H9 (cell line): ENCODE measurements around the gene DDI1. TPM values are rescaled to one million over a fixed set of nuclear protein-coding genes. Genes with fewer than 3 reads are reported as not detected.

Experiments
- DNase-seq: peaks from one replicate; pipeline ENCODE4 v3.0.0-alpha.2; 2017
- H2AFZ ChIP-seq: one replicate; pipeline ENCODE4 v1.6.1; 2013; ENCODE audit warnings: mild to moderate bottlenecking, low read length, control low read depth, moderate library complexity
- H2AK5ac ChIP-seq: 2 replicates; pipeline ENCODE4 v1.6.1; 2013; ENCODE audit warnings: low read length, control low read depth, mixed read lengths; ENCODE audit not compliant: insufficient read length
- H2BK120ac ChIP-seq: one replicate; pipeline ENCODE4 v1.6.1; 2013; ENCODE audit warnings: low read depth, mild to moderate bottlenecking, low read length, control low read depth, inconsistent platforms; ENCODE audit not compliant: poor library complexity, severe bottlenecking
- H2BK12ac ChIP-seq: 2 replicates; pipeline ENCODE4 v1.6.1; 2013; ENCODE audit warnings: low read length, control low read depth, mixed read lengths, low read depth; ENCODE audit not compliant: insufficient read length
- H2BK15ac ChIP-seq: 2 replicates; pipeline ENCODE4 v1.6.1; 2013; ENCODE audit warnings: low read depth, low read length, control low read depth
- H2BK20ac ChIP-seq: one replicate; pipeline ENCODE4 v1.6.1; 2013; ENCODE audit warnings: low read depth, mild to moderate bottlenecking, low read length, control low read depth, inconsistent platforms; ENCODE audit not compliant: poor library complexity, severe bottlenecking
- H2BK5ac ChIP-seq: 2 replicates; pipeline ENCODE4 v1.6.1; 2013; ENCODE audit warnings: low read length, control low read depth, mixed read lengths; ENCODE audit not compliant: insufficient read length
- H3K14ac ChIP-seq: 2 replicates; pipeline ENCODE4 v1.6.1; 2013; ENCODE audit warnings: low read length, control low read depth; ENCODE audit not compliant: insufficient read depth
- H3K18ac ChIP-seq: 2 replicates; pipeline ENCODE4 v1.6.1; 2013; ENCODE audit warnings: low read depth, mild to moderate bottlenecking, mixed read lengths, low read length, control low read depth; ENCODE audit not compliant: insufficient read length
- H3K23ac ChIP-seq: 2 replicates; pipeline ENCODE4 v1.6.1; 2013; ENCODE audit warnings: low read length, control low read depth, mixed read lengths, low read depth; ENCODE audit not compliant: insufficient read length
- H3K23me2 ChIP-seq: 2 replicates; pipeline ENCODE4 v1.6.1; 2013; ENCODE audit warnings: low read depth, mild to moderate bottlenecking, mixed read lengths, low read length, control low read depth; ENCODE audit not compliant: insufficient read length, poor library complexity, severe bottlenecking
- H3K27ac ChIP-seq: 2 replicates; pipeline ENCODE4 v1.5.1; 2013; ENCODE audit warnings: low read length, control low read depth, mixed read lengths, low read depth; ENCODE audit not compliant: insufficient read length
- H3K27me3 ChIP-seq: 2 replicates; pipeline ENCODE4 v1.6.1; 2013; ENCODE audit warnings: low read length, control low read depth, inconsistent platforms; ENCODE audit not compliant: insufficient read depth
- H3K4ac ChIP-seq: 2 replicates; pipeline ENCODE4 v1.6.1; 2013; ENCODE audit warnings: low read depth, mild to moderate bottlenecking, control low read depth, inconsistent platforms, low read length, moderate library complexity
- H3K4me1 ChIP-seq: 2 replicates; pipeline ENCODE4 v1.6.1; 2013; ENCODE audit warnings: low read length, control low read depth, inconsistent platforms; ENCODE audit not compliant: insufficient read depth
- H3K4me2 ChIP-seq: 2 replicates; pipeline ENCODE4 v1.6.1; 2013; ENCODE audit warnings: low read length, control low read depth, mixed read lengths; ENCODE audit not compliant: insufficient read length, insufficient read depth
- H3K56ac ChIP-seq: 2 replicates; pipeline ENCODE4 v1.6.1; 2013; ENCODE audit warnings: low read depth, mild to moderate bottlenecking, mixed read lengths, low read length, control low read depth; ENCODE audit not compliant: insufficient read length
- H3K79me1 ChIP-seq: 2 replicates; pipeline ENCODE4 v1.6.1; 2013; ENCODE audit warnings: low read depth, mild to moderate bottlenecking, moderate library complexity, low read length, control low read depth, inconsistent platforms; ENCODE audit not compliant: insufficient read depth, poor library complexity, severe bottlenecking
- H3K79me2 ChIP-seq: 2 replicates; pipeline ENCODE4 v1.6.1; 2013; ENCODE audit warnings: low read length, control low read depth, inconsistent platforms; ENCODE audit not compliant: insufficient read depth
- H3K9ac ChIP-seq: 2 replicates; pipeline ENCODE4 v1.6.1; 2013; ENCODE audit warnings: low read length, control low read depth, mixed read lengths; ENCODE audit not compliant: insufficient read length; ENCODE audit errors: extremely low read depth
- H3K9me3 ChIP-seq: one replicate; pipeline ENCODE4 v1.6.1; 2013; ENCODE audit warnings: low read depth, low read length, inconsistent platforms; ENCODE audit not compliant: control insufficient read depth
- H3T11ph ChIP-seq: one replicate; pipeline ENCODE4 v1.6.1; 2013; ENCODE audit warnings: mild to moderate bottlenecking, low read length, control low read depth, inconsistent platforms
- H4K20me1 ChIP-seq: one replicate; pipeline ENCODE4 v1.6.1; 2013; ENCODE audit not compliant: control insufficient read depth, insufficient read length, insufficient read depth
- H4K5ac ChIP-seq: 2 replicates; pipeline ENCODE4 v1.6.1; 2013; ENCODE audit warnings: low read depth, mild to moderate bottlenecking, mixed read lengths, low read length, control low read depth; ENCODE audit not compliant: insufficient read length
- H4K8ac ChIP-seq: replicated peaks from 2 replicates; pipeline ENCODE4 v1.6.1; 2013; ENCODE audit warnings: low read length, control low read depth, mixed read lengths, low read depth; ENCODE audit not compliant: insufficient read length
- H4K91ac ChIP-seq: 2 replicates; pipeline ENCODE4 v1.6.1; 2013; ENCODE audit warnings: low read depth, mild to moderate bottlenecking, moderate library complexity, mixed read lengths, low read length, control low read depth; ENCODE audit not compliant: insufficient read length
- H3K27ac Mint-ChIP-seq, 3 experiments: 2 replicates in 2 of 3; 3 replicates in 1 of 3; pipeline ENCODE4 v1.8.0; 2020 to 2021; ENCODE audit warnings: mixed read lengths in 3 of 3, mild to moderate bottlenecking in 1 of 3, moderate library complexity in 1 of 3
- H3K27me3 Mint-ChIP-seq: 2 replicates; pipeline ENCODE4 v1.8.0; 2021; ENCODE audit warnings: low read depth, mild to moderate bottlenecking, moderate library complexity, mixed read lengths
- H3K36me3 Mint-ChIP-seq, 3 experiments: 2 replicates in 2 of 3; 3 replicates in 1 of 3; pipeline ENCODE4 v1.8.0; 2020 to 2021; ENCODE audit warnings: low read depth in 3 of 3, mixed read lengths in 3 of 3; ENCODE audit not compliant: insufficient read depth in 1 of 3
- H3K4me1 Mint-ChIP-seq, 2 experiments: 2 replicates each; pipeline ENCODE4 v1.8.0; 2020; ENCODE audit warnings: mixed read lengths in 2 of 2
- H3K4me3 Mint-ChIP-seq, 2 experiments: 2 replicates in 1 of 2; 3 replicates in 1 of 2; pipeline ENCODE4 v1.8.0; 2020 to 2021; ENCODE audit warnings: mild to moderate bottlenecking in 2 of 2, mixed read lengths in 2 of 2, moderate library complexity in 1 of 2
- H3K9me3 Mint-ChIP-seq, 2 experiments: 2 replicates in 1 of 2; 3 replicates in 1 of 2; pipeline ENCODE4 v1.8.0; 2020; ENCODE audit warnings: mild to moderate bottlenecking in 2 of 2, mixed read lengths in 2 of 2, moderate library complexity in 1 of 2
- WGBS: extraction: QIAGEN DNeasy Blood & Tissue Kit; methylation state at CpG from one replicate; pipeline ENCODE4 v1.1.7; 2013; ENCODE audit warnings: missing lambda C conversion rate, low lambda C conversion rate, mixed read lengths; ENCODE audit not compliant: insufficient read length; ENCODE audit errors: extremely low coverage; 5-methylcytosine and 5-hydroxymethylcytosine counted together
- total RNA-seq: library from RNA; stranded (reverse); gene quantifications from 2 replicates; pipeline ENCODE4 v1.2.1, GENCODE V29; 2021
- TF ChIP-seq, protein P1 (sequence below): fragments of 200-600 bp; sonication (generic); conservative IDR thresholded peaks from 3 replicates; pipeline ENCODE4 v1.8.0; 2021; ENCODE audit warnings: antibody characterized with exemption, mild to moderate bottlenecking

The DDI1 gene
- total RNA-seq, 1 experiment from 2014 or later = not detected

DNA sequence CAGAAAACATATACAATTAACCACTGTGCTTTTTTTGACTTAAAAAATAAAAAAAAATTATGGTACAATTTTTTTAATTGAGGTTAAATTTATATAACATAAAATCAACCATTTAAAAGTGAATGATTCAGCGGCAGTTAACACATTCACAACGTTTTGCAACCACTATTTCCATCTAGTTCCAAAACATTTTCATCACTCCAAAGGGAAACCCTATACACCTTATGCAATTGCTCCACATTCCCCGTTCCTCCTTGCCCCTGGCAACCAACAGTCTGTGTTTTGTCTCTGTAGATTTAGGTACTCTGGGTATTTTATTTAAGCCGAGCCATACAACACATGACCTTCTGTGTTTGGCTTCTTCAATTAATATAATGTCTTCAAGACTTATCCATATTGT lies 15.3 kb downstream of the DDI1 start:
- Histone ChIP-seq H4K20me1 (no peaks in the 10 kb centered on the region), H3T11ph (no peak overlapping the region), H2BK5ac (no peak overlapping the region), H3K18ac (no peak overlapping the region), H3K9me3 (no peaks in the 10 kb centered on the region), H3K56ac (no peak overlapping the region), H3K27ac (no peak overlapping the region), H2BK15ac (no peak overlapping the region), H2BK20ac (no peak overlapping the region), H2AK5ac (no peak overlapping the region), H3K23me2 (no peaks in the 10 kb centered on the region), H4K8ac (no peak overlapping the region), H2BK12ac (no peak overlapping the region), H4K91ac (no peak overlapping the region), H3K23ac (no peak overlapping the region), H3K14ac (no peak overlapping the region), H4K5ac (no peak overlapping the region), H3K9ac (no peak overlapping the region), H3K4ac (no peak overlapping the region), H3K4me1 (0 out of 2 replicates have a peak, but pooled peaks cover 3% of the 10 kb centered on the region), H3K79me1 (no peaks in the 10 kb centered on the region), H3K79me2 (no peaks in the 10 kb centered on the region), H2AFZ (no peak overlapping the region), H3K4me2 (no peak overlapping the region), H3K27me3 (no peaks in the 10 kb centered on the region), H2BK120ac (no peak overlapping the region)
- WGBS = no CpG with 5 or more reads among the region's 4 CpGs
- H3K4me3 Mint-ChIP-seq = no peak overlapping the region
- H3K27ac Mint-ChIP-seq = peak overlapping the region in 1 of 3 experiments; percentile 84; a peak in 1 of 7 replicates
- TF ChIP-seq, protein P1, sequence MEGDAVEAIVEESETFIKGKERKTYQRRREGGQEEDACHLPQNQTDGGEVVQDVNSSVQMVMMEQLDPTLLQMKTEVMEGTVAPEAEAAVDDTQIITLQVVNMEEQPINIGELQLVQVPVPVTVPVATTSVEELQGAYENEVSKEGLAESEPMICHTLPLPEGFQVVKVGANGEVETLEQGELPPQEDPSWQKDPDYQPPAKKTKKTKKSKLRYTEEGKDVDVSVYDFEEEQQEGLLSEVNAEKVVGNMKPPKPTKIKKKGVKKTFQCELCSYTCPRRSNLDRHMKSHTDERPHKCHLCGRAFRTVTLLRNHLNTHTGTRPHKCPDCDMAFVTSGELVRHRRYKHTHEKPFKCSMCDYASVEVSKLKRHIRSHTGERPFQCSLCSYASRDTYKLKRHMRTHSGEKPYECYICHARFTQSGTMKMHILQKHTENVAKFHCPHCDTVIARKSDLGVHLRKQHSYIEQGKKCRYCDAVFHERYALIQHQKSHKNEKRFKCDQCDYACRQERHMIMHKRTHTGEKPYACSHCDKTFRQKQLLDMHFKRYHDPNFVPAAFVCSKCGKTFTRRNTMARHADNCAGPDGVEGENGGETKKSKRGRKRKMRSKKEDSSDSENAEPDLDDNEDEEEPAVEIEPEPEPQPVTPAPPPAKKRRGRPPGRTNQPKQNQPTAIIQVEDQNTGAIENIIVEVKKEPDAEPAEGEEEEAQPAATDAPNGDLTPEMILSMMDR = no peak
- H3K9me3 Mint-ChIP-seq = no peaks in the 10 kb centered on the region
- H3K36me3 Mint-ChIP-seq = no peaks in the 10 kb centered on the region
- H3K4me1 Mint-ChIP-seq = peaks cover 7 to 10% of the 10 kb centered on the region in 2 experiments
- no peaks in the 10 kb centered on the region for H3K27me3 Mint-ChIP-seq
- no peak for DNase-seq
